ENCODE data around the gene LDHAL6B.

The LDHAL6B gene

DNA sequence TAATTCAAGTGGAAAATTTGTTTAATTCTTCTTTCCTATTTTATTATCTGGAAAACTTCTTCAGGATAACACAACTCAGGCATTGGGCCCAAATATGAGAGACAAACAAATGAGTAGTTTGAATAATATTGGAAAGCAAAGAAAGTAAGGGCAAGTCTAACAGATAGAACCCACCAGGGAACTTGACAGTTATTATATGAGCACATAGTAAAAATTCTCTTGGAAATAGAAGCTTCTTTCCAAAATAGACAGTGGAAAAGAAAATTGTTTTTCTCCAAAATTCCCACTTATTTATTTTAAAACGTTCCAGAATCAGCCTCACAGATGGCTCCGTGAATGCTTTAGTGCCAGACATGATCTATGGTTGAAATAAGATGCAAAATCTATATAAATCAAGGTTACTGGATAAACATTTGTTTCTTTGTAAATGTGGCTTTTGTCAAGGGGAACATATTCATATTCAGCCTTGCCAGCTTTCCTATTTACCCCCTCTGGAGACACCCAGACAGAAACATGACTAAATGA, 23.9 kb downstream of the LDHAL6B start:
- Histone ChIP-seq H4K20me1 (ENCODE audit: control insufficient read depth, insufficient read depth, low read depth, low read length) (no peaks in the 10 kb centered on the region), H3K9me2 (replicated peaks; ENCODE audit: control insufficient read depth, low read length) (no peaks in the 10 kb centered on the region), H3K4me3 (ENCODE audit: low read length) (no peak overlapping the region), H3K27me3 (ENCODE audit: control insufficient read depth, low read length) (no peaks in the 10 kb centered on the region), H3F3A (ENCODE audit: control insufficient read depth, insufficient read depth) (no peaks in the 10 kb centered on the region), H3K36me3 (ENCODE audit: control insufficient read depth, low read length) (no peaks in the 10 kb centered on the region; the same call in 1 of the 2 replicates), H3K79me2 (ENCODE audit: control insufficient read depth, low read length) (no peaks in the 10 kb centered on the region), H3K27ac (ENCODE audit: low read depth, low read length) (no peak overlapping the region), H3K4me1 (ENCODE audit: control insufficient read depth, low read length) (no peaks in the 10 kb centered on the region), H3K4me2 (ENCODE audit: low read length) (no peak overlapping the region), H3K9me3 (ENCODE audit: control insufficient read depth, insufficient read depth, low read length) (no peaks in the 10 kb centered on the region)
- no peak for TF ChIP-seq EZH2phosphoT487 (IDR thresholded peaks at IDR 0.05; ENCODE audit: borderline replicate concordance, low read length)
- TF ChIP-seq, protein P1, sequence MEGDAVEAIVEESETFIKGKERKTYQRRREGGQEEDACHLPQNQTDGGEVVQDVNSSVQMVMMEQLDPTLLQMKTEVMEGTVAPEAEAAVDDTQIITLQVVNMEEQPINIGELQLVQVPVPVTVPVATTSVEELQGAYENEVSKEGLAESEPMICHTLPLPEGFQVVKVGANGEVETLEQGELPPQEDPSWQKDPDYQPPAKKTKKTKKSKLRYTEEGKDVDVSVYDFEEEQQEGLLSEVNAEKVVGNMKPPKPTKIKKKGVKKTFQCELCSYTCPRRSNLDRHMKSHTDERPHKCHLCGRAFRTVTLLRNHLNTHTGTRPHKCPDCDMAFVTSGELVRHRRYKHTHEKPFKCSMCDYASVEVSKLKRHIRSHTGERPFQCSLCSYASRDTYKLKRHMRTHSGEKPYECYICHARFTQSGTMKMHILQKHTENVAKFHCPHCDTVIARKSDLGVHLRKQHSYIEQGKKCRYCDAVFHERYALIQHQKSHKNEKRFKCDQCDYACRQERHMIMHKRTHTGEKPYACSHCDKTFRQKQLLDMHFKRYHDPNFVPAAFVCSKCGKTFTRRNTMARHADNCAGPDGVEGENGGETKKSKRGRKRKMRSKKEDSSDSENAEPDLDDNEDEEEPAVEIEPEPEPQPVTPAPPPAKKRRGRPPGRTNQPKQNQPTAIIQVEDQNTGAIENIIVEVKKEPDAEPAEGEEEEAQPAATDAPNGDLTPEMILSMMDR (IDR thresholded peaks at IDR 0.05; ENCODE audit: low read depth, low read length, poor library complexity, severe bottlenecking), result no peak

DNA sequence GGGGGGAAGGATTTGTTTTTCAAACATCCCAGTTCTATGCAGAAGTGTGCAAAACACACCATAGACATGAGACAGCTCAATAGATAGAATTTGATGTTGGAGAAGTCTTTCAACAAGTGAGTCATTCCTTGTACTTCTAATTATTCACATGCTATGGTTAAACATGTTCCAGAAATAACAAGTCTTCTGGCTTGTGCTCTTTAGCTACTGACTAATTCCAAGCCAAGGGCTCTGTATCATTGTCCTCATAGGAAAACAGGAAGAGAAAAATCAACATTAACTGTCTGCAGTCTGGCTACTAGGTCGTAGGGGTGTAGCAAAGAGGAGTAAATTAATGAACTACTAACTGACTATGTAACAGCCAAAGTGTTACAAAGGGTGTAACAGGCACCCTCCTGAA, 25.8 kb downstream of the LDHAL6B start:
- no peak overlapping the region for H3K27ac ChIP-seq (ENCODE audit: low read depth, low read length)
- no peaks in the 10 kb centered on the region for H3K9me3 ChIP-seq (ENCODE audit: control insufficient read depth, insufficient read depth, low read length)
- peaks cover 5% of the 10 kb centered on the region for H3K79me2 ChIP-seq (ENCODE audit: control insufficient read depth, low read length)
- TF ChIP-seq, protein P1 (IDR thresholded peaks at IDR 0.05; ENCODE audit: low read depth, low read length, poor library complexity, severe bottlenecking), result no peak
- no peak for TF ChIP-seq EZH2phosphoT487 (IDR thresholded peaks at IDR 0.05; ENCODE audit: borderline replicate concordance, low read length)
- H3K4me3 ChIP-seq (ENCODE audit: low read length), result no peak overlapping the region
- H3K27me3 ChIP-seq (ENCODE audit: control insufficient read depth, low read length), result no peaks in the 10 kb centered on the region
- H3K36me3 ChIP-seq (ENCODE audit: control insufficient read depth, low read length), result no peaks in the 10 kb centered on the region; the same call in none of the 2 replicates
- H3K9me2 ChIP-seq (replicated peaks; ENCODE audit: control insufficient read depth, low read length), result no peaks in the 10 kb centered on the region
- peaks cover 13% of the 10 kb centered on the region for H3K4me1 ChIP-seq (ENCODE audit: control insufficient read depth, low read length)
- no peaks in the 10 kb centered on the region for H3F3A ChIP-seq (ENCODE audit: control insufficient read depth, insufficient read depth)
- no peaks in the 10 kb centered on the region for H4K20me1 ChIP-seq (ENCODE audit: control insufficient read depth, insufficient read depth, low read depth, low read length)
- no peak overlapping the region for H3K4me2 ChIP-seq (ENCODE audit: low read length)

DNA sequence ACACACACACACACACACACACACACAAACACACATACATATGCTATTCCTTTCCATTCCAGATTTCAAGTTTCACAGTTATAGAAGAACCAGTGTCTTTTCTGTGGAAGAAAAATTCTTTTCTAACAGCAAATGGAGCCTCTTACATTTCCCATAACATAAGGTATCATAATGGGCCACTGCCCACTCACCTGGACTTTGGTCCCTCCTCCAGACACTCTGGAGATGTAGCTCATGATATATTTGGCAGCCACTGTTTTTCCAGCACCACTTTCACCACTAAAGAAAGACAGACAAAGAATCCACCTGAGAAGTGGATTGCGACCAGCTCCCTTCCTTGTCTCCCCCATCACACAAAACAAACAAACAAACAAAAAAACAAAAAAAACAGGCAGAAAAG, 29.8 kb downstream of the LDHAL6B start:
- H3K9me3 ChIP-seq (ENCODE audit: control insufficient read depth, insufficient read depth, low read length), result no peaks in the 10 kb centered on the region
- H3K4me3 ChIP-seq (ENCODE audit: low read length), result peak overlapping the region; percentile 40
- peak overlapping the region; percentile 66 for H3K4me2 ChIP-seq (ENCODE audit: low read length)
- peak overlapping the region; percentile 47 for H3K27ac ChIP-seq (ENCODE audit: low read depth, low read length)
- H3K36me3 ChIP-seq (ENCODE audit: control insufficient read depth, low read length), result peaks cover 3% of the 10 kb centered on the region
- no peaks in the 10 kb centered on the region for H4K20me1 ChIP-seq (ENCODE audit: control insufficient read depth, insufficient read depth, low read depth, low read length)
- no peaks in the 10 kb centered on the region for H3K27me3 ChIP-seq (ENCODE audit: control insufficient read depth, low read length)
- peaks cover 24% of the 10 kb centered on the region for H3K4me1 ChIP-seq (ENCODE audit: control insufficient read depth, low read length)
- H3K79me2 ChIP-seq (ENCODE audit: control insufficient read depth, low read length), result peaks cover 5% of the 10 kb centered on the region
- TF ChIP-seq, protein P1 (IDR thresholded peaks at IDR 0.05; ENCODE audit: low read depth, low read length, poor library complexity, severe bottlenecking), result no peak
- no peak for TF ChIP-seq EZH2phosphoT487 (IDR thresholded peaks at IDR 0.05; ENCODE audit: borderline replicate concordance, low read length)
- peaks cover 4% of the 10 kb centered on the region for H3F3A ChIP-seq (ENCODE audit: control insufficient read depth, insufficient read depth)
- no peaks in the 10 kb centered on the region for H3K9me2 ChIP-seq (replicated peaks; ENCODE audit: control insufficient read depth, low read length)

Measured in DOHH2 (cell line).